GM12874 (cell line): ENCODE data around the gene ZNF266.

Source experiments
- TF ChIP-seq, protein P1 (sequence below): IDR thresholded peaks from 2 replicates; pipeline ENCODE4 v1.5.1; 2011; ENCODE audit warnings: low read depth, mild to moderate bottlenecking, control low read depth, low read length, moderate library complexity; ENCODE audit not compliant: insufficient read depth

Gene ZNF266

DNA sequence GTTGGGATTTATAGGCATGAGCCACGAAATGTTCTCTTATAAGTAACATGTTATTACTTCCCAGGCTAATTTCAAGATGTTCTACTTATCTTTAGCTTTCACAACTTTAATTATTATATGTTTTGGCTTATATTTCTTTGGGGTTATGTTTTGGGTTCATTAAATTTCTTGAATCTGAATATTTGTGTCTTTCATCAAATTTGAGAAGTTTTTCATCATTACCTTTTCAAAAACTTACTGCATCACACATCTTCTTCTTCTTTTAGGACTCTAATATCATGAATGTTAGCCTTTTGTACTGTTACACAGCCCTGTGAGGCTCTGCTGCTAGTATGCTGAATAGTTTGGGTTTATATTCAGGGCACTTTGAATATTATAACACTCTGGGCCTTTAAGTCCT lies 9.7 kb upstream of the ZNF266 start:
- TF ChIP-seq, protein P1, sequence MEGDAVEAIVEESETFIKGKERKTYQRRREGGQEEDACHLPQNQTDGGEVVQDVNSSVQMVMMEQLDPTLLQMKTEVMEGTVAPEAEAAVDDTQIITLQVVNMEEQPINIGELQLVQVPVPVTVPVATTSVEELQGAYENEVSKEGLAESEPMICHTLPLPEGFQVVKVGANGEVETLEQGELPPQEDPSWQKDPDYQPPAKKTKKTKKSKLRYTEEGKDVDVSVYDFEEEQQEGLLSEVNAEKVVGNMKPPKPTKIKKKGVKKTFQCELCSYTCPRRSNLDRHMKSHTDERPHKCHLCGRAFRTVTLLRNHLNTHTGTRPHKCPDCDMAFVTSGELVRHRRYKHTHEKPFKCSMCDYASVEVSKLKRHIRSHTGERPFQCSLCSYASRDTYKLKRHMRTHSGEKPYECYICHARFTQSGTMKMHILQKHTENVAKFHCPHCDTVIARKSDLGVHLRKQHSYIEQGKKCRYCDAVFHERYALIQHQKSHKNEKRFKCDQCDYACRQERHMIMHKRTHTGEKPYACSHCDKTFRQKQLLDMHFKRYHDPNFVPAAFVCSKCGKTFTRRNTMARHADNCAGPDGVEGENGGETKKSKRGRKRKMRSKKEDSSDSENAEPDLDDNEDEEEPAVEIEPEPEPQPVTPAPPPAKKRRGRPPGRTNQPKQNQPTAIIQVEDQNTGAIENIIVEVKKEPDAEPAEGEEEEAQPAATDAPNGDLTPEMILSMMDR: no peak

DNA sequence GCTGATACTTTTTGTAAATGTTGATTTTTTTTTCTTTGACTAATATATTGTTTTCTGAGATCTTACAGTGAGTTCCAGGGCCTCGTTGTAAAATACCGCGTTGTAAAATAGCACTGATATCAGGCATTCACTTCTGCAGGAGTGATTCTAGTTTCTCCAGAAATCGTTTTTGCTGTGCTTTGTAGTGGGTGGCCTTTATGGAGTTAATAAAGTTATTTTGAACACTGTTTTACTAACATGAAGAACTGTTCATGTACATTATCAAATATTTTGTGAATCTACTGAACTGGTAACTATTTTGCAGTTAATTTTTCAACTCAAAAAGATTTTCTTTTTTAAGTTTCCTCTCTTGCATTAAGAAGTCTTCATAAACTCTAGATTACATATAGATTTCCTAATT lies 985 bp upstream of the ZNF266 start:
- TF ChIP-seq, protein P1: no peak

DNA sequence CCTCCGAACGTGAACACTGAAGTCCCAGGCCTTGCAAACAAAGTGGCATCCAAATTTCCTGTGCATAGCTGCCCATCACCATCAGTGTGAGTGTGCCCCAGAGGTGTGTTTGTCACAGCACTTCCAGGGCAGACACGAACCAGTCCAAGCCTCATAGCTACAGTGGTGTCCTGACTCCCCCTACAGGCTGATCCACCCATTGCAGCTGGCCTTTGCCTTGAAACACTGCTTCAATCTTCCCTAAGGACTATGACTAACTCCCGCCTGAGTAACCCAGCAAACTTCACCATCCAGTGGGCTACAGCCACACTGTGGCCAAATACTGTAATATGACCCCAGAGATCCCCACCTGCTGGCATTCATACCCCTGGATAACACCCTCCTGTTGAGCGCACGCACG lies 3.9 kb downstream of the ZNF266 start:
- TF ChIP-seq, protein P1: peak; percentile 65

DNA sequence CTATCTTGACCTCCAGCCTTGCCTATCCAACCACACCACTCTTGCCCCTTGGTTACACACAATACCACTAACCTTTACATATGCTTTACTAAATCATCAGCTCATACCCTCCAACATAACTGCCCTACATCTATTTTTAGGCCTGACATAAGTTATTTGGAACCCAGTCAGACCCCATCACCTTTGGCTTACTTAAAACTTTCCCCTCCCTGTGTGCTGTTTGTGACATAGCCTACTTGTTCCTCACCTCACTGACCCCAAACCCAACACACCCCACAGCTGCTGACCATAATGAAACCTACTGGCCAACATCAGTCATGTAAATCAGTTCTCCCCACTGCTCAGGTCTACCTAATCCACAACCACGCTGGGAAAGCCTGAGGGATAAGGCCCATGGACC lies 4.9 kb downstream of the ZNF266 start:
- TF ChIP-seq, protein P1: no peak

DNA sequence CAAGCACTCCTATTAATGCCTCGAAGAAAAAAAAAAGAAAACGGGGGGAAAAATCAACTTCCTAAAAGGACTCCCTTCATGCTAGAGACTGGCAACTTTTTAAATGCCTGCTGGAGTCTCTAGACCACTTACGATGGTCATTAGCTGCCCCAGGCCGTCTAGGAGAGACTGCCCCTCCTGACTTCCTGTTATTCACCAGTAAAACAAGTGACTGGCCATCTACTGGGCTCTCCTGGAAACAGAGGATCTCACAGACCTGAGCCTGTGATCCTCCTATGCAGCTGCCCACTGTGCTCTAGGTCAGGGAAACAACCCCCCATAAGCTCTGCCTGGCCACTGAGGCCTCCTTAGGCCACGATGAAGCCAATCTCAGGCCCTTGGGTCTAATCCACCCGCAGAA lies 7.4 kb downstream of the ZNF266 start:
- TF ChIP-seq, protein P1: no peak

DNA sequence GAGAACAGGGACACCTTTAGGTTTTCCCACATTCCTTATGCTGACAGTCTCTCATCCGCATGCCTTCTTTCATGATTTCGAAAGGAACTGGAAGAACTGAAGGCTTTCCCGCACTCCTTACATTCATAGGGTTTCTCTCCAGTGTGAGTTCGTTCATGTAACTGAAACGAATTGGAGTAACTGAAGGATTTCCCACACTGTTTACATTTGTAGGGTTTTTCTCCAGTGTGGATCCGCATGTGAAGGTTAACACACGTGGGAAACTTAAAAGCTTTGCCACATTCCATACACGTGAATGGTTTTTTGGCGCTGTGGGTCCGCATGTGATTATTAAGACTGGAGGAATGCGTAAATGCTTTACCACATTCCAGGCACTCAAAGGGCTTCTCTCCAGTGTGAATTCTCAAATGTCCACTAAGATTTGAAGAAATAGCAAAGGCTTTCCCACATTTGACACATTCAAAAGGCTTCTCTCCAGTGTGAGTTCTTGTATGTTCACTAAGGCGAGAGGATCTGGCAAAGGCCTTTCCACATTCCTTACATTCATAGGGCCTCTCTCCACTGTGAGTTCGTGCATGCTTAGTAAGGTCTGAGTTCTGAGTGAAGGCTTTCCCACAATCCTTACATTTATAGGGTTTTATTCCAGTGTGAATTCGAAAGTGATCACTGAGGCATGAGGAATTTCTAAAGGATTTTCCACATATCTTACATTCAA lies 22.0 kb downstream of the ZNF266 start:
- TF ChIP-seq, protein P1: no peak

DNA sequence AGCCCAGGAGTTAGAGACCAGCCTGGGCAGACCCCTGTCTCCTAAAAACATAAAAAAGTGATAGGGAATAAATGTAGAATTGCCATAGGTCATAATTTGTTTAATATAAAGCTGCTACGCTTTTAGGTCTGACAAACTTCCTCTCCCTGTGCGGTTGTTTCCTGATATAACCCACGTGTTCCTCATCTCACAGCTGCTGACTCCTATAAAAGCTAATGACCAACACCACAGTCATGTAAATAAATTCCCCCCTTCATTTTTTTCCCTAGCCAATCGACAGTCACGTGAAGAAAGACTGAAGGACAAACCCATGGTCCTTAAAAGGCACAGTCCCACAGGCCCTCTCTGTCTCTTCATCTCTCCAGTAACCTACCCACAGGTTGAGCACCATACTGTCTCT lies 27.5 kb downstream of the ZNF266 start:
- TF ChIP-seq, protein P1: no peak

DNA sequence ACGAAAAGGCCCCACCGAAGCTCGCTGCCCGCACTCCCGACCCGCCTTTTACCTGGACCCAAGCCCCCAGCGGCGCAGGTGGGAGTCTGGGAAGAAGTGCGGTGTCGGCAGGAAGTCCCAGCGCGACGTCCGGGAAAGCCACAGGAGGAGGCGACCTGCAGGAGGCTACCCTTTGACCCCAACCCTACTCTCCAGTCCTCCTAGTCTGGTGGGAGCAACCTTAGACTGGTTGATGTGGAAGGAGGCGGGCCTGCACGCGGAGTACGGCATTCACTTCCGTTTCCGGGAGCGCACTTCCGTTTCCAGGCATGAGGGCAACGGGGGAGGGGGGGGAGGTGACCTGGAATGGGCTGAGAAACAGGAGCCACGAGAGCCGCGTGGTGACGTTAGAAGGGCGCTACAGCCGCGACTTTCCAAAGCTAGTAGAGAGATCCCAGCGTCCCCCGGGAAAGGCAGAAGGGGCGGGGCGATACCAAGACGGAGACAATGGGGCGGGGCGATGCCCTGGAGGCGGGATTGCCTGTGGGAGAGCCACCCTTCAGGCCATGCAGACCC lies 28.5 kb downstream of the ZNF266 start:
- TF ChIP-seq, protein P1: no peak
